IPS-11a (cell line): Measurements from ENCODE around the gene RTL10.
"Not testable (repeated sequence)": the region's sequence is repeated elsewhere in the genome, so short reads cannot be mapped to it uniquely, and the experiment has no call there.

ENCODE experiments used
- H3K4me3 ChIP-seq: one replicate; pipeline ENCODE4 v1.5.1; 2013; ENCODE audit warnings: low read depth, low read length, control low read depth

The RTL10 gene

GRCh38 chr22:19846620-19847344, 7.9 kb downstream of the RTL10 start:
- H3K4me3 ChIP-seq = no peak overlapping the region

- H3K4me3 ChIP-seq = no peak overlapping the region
Measured at GRCh38 chr22:19845054-19845722, 9.5 kb downstream of the RTL10 start.

- no peak overlapping the region for H3K4me3 ChIP-seq
Measured at GRCh38 chr22:19844377-19845053, 10.2 kb downstream of the RTL10 start.

GRCh38 chr22:19843857-19844376, 10.8 kb downstream of the RTL10 start:
- H3K4me3 ChIP-seq = no peak overlapping the region

GRCh38 chr22:19843107-19843856, 11.4 kb downstream of the RTL10 start:
- H3K4me3 ChIP-seq = no peak overlapping the region

- H3K4me3 ChIP-seq = no peak overlapping the region
Measured at GRCh38 chr22:19842393-19843106, 12.1 kb downstream of the RTL10 start.

GRCh38 chr22:19841641-19842392, 12.9 kb downstream of the RTL10 start:
- H3K4me3 ChIP-seq = no peak overlapping the region

- no peak overlapping the region for H3K4me3 ChIP-seq
Measured at GRCh38 chr22:19840955-19841640, 13.6 kb downstream of the RTL10 start.

- H3K4me3 ChIP-seq = no peak overlapping the region
Measured at GRCh38 chr22:19840059-19840458, 14.6 kb downstream of the RTL10 start.

- no peak overlapping the region for H3K4me3 ChIP-seq
Measured at GRCh38 chr22:19837915-19838314, 16.8 kb downstream of the RTL10 start.

- no peak overlapping the region for H3K4me3 ChIP-seq
Measured at GRCh38 chr22:19836512-19836911, 18.2 kb downstream of the RTL10 start.

- H3K4me3 ChIP-seq = no peak overlapping the region
Measured at GRCh38 chr22:19834599-19834998, 20.1 kb downstream of the RTL10 start.

GRCh38 chr22:19833327-19833726, 21.3 kb downstream of the RTL10 start:
- not testable (repeated sequence) for H3K4me3 ChIP-seq

- no peak overlapping the region for H3K4me3 ChIP-seq
Measured at GRCh38 chr22:19832476-19833108, 22.1 kb downstream of the RTL10 start.

- H3K4me3 ChIP-seq = not testable (repeated sequence)
Measured at GRCh38 chr22:19831979-19832378, 22.7 kb downstream of the RTL10 start.

GRCh38 chr22:19831016-19831415, 23.7 kb downstream of the RTL10 start:
- H3K4me3 ChIP-seq = no peak overlapping the region

- no peak overlapping the region for H3K4me3 ChIP-seq
Measured at GRCh38 chr22:19828035-19828401, 26.7 kb downstream of the RTL10 start.

GRCh38 chr22:19827341-19828034, 27.2 kb downstream of the RTL10 start:
- no peak overlapping the region for H3K4me3 ChIP-seq
